WTC11 (cell line): ENCODE data around the gene NDE1. TPM values are rescaled to one million over a fixed set of nuclear protein-coding genes. Genes with fewer than 3 reads are reported as not detected.

ENCODE experiments used
- ATAC-seq: fragments of 200-7000 bp; cut with Tn5 transposase; 2 replicates; pipeline ENCODE4 v1.10.0; 2021; ENCODE audit warnings: mild to moderate bottlenecking, moderate library complexity
- CTCF ChIA-PET: fragments of 300-600 bp; sonication (Branson Sonifier 250); formaldehyde crosslinking; loops from one replicate; lab custom pipeline; 2021; ENCODE audit warnings: antibody characterized with exemption; lab: Charles Lee
- POLR2A ChIA-PET: fragments of 350-600 bp; sonication (Branson Sonifier 250); formaldehyde crosslinking; loops from one replicate; lab custom pipeline; 2021; ENCODE audit warnings: antibody characterized with exemption; lab: Charles Lee
- DNase-seq: peaks from one replicate; pipeline ENCODE4 v3.0.0; 2021; ENCODE audit warnings: low spot score
- H3K27ac Mint-ChIP-seq: 2 replicates; pipeline ENCODE4 v1.8.0; 2021; ENCODE audit warnings: mixed read lengths
- H3K27me3 Mint-ChIP-seq: 2 replicates; pipeline ENCODE4 v1.8.0; 2021; ENCODE audit warnings: low read depth, mild to moderate bottlenecking, moderate library complexity, mixed read lengths
- H3K36me3 Mint-ChIP-seq: 2 replicates; pipeline ENCODE4 v1.8.0; 2021; ENCODE audit warnings: mixed read lengths
- H3K4me1 Mint-ChIP-seq: 2 replicates; pipeline ENCODE4 v1.8.0; 2022; ENCODE audit warnings: mixed read lengths
- H3K4me3 Mint-ChIP-seq: 2 replicates; pipeline ENCODE4 v1.8.0; 2021; ENCODE audit warnings: mild to moderate bottlenecking, moderate library complexity, mixed read lengths
- H3K9me3 Mint-ChIP-seq: 2 replicates; pipeline ENCODE4 v1.8.0; 2021; ENCODE audit warnings: mixed read lengths
- ATF3 ChIP-seq: sonication (generic); formaldehyde crosslinking; conservative IDR thresholded peaks from 2 replicates; pipeline ENCODE4 v1.8.1; 2022; ENCODE audit warnings: mild to moderate bottlenecking, missing genetic modification reagents
- E2F5 ChIP-seq: sonication (generic); formaldehyde crosslinking; IDR thresholded peaks from 2 replicates; pipeline ENCODE4 v1.8.1; 2022; ENCODE audit warnings: mild to moderate bottlenecking, moderate library complexity, missing genetic modification reagents
- FOXJ3 ChIP-seq: sonication (generic); formaldehyde crosslinking; IDR thresholded peaks from 2 replicates; pipeline ENCODE4 v1.9.0; 2021; ENCODE audit warnings: missing genetic modification reagents, mild to moderate bottlenecking, borderline replicate concordance
- FOXK1 ChIP-seq: sonication (generic); formaldehyde crosslinking; IDR thresholded peaks from 2 replicates; pipeline ENCODE4 v1.8.0; 2022; ENCODE audit warnings: mild to moderate bottlenecking, moderate library complexity, missing genetic modification reagents
- FOXP4 ChIP-seq: sonication (generic); formaldehyde crosslinking; IDR thresholded peaks from 2 replicates; pipeline ENCODE4 v1.8.0; 2022; ENCODE audit warnings: mild to moderate bottlenecking, missing genetic modification reagents
- MYBL2 ChIP-seq: sonication (generic); formaldehyde crosslinking; IDR thresholded peaks from 2 replicates; pipeline ENCODE4 v1.8.1; 2023; ENCODE audit warnings: mild to moderate bottlenecking, moderate library complexity, missing genetic modification reagents
- NR2C2 ChIP-seq: sonication (generic); formaldehyde crosslinking; IDR thresholded peaks from 2 replicates; pipeline ENCODE4 v1.8.0; 2022; ENCODE audit warnings: mild to moderate bottlenecking, missing genetic modification reagents
- SMAD4 ChIP-seq: sonication (generic); formaldehyde crosslinking; IDR thresholded peaks from 2 replicates; pipeline ENCODE4 v1.8.0; 2022; ENCODE audit warnings: mild to moderate bottlenecking, missing genetic modification reagents
- SOX15 ChIP-seq: fragments of 250-450 bp; sonication (Bioruptor Pico); IDR thresholded peaks from 2 replicates; pipeline ENCODE4 v1.9.0; 2021; ENCODE audit warnings: mild to moderate bottlenecking
- SP1 ChIP-seq: sonication (generic); formaldehyde crosslinking; conservative IDR thresholded peaks from 2 replicates; pipeline ENCODE4 v1.8.1; 2022; ENCODE audit warnings: missing genetic modification reagents
- ZNF121 ChIP-seq: sonication (generic); formaldehyde crosslinking; IDR thresholded peaks from 2 replicates; pipeline ENCODE4 v1.8.0; 2023; ENCODE audit warnings: missing genetic modification reagents
- ZNF138 ChIP-seq: sonication (generic); formaldehyde crosslinking; conservative IDR thresholded peaks from 2 replicates; pipeline ENCODE4 v1.8.1; 2022; ENCODE audit warnings: mild to moderate bottlenecking, moderate library complexity, missing genetic modification reagents
- ZNF396 ChIP-seq: fragments of 250-450 bp; sonication (Bioruptor Pico); IDR thresholded peaks from 2 replicates; pipeline ENCODE4 v1.8.0; 2021; ENCODE audit warnings: mild to moderate bottlenecking, moderate library complexity, borderline replicate concordance
- ZNF425 ChIP-seq: fragments of 250-450 bp; sonication (Bioruptor Pico); conservative IDR thresholded peaks from 2 replicates; pipeline ENCODE4 v1.9.0; 2021; ENCODE audit warnings: mild to moderate bottlenecking
- total RNA-seq: library from RNA; stranded (reverse); gene quantifications from 3 replicates; pipeline ENCODE4 v1.2.3, GENCODE V29; 2021
- TF ChIP-seq, protein P1 (sequence below): sonication (generic); formaldehyde crosslinking; IDR thresholded peaks from 2 replicates; pipeline ENCODE4 v1.8.1; 2023; ENCODE audit warnings: mild to moderate bottlenecking, missing genetic modification reagents, moderate library complexity
- TF ChIP-seq, protein P2 (sequence below): fragments of 250-450 bp; sonication (Bioruptor Pico); IDR thresholded peaks from 2 replicates; pipeline ENCODE4 v1.9.0; 2021; ENCODE audit warnings: mild to moderate bottlenecking

The NDE1 gene
- total RNA-seq, 1 experiment from 2014 or later, result 39.4 TPM

GRCh38 chr16:15759070-15759469 is 109.0 kb downstream of the NDE1 start (continued):
- TF ChIP-seq E2F5 (CRISPR knock-in tag) (no peak), FOXJ3 (CRISPR knock-in tag) (no peak), ZNF121 (CRISPR knock-in tag) (no peak), FOXK1 (CRISPR knock-in tag) (no peak)

- Mint-ChIP-seq H3K27ac (no peak overlapping the region), H3K36me3 (no peaks in the 10 kb centered on the region), H3K9me3 (peaks cover 3% of the 10 kb centered on the region; the same call in 1 of the 2 replicates), H3K27me3 (peaks cover 7% of the 10 kb centered on the region), H3K4me1 (peaks cover 6% of the 10 kb centered on the region), H3K4me3 (no peak overlapping the region)
- POLR2A ChIA-PET, result no interaction called here
- DNase-seq (no peak), ATAC-seq (no peak)
- TF ChIP-seq SOX15 (CRISPR knock-in tag), result no peak
- TF ChIP-seq ZNF138 (CRISPR knock-in tag), result no peak
- TF ChIP-seq FOXK1 (CRISPR knock-in tag), result no peak
- no peak for TF ChIP-seq FOXP4 (CRISPR knock-in tag)
- TF ChIP-seq, protein P1, sequence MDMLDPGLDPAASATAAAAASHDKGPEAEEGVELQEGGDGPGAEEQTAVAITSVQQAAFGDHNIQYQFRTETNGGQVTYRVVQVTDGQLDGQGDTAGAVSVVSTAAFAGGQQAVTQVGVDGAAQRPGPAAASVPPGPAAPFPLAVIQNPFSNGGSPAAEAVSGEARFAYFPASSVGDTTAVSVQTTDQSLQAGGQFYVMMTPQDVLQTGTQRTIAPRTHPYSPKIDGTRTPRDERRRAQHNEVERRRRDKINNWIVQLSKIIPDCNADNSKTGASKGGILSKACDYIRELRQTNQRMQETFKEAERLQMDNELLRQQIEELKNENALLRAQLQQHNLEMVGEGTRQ (CRISPR knock-in tag), result no peak
- CTCF ChIA-PET, result interaction anchor here (1.7 to 2.0 kb wide), 2 partner anchors 15 to 115 kb away, joined by 3 to 5 read pairs; no protein-coding TSS in a partner anchor
Measured at GRCh38 chr16:15760129-15760528, 110.1 kb downstream of the NDE1 start.

DNA sequence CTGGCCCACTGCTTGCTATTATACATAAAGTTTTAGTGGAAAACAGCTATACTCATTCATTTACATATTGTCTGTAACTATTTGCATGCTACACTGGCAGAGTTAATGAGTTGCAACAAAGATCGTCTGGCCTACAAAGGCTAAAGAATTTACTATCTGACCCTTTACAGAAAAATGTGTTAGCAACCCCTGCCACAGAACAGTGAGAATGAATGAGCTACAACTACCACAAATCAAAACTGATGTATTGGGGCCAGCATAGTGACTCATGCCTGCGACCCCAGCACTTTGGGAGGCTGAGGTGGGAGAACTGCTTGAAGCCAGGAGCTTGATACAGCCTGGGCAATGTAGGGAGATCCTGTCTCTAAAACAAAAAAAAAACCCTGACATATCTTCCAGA is 114.1 kb downstream of the NDE1 start:
- ChIA-PET POLR2A (no interaction called here), CTCF (interaction anchor here (1.0 to 3.8 kb wide), 3 partner anchors 14 to 57 kb away, joined by 5 to 18 read pairs (median 6); no protein-coding TSS in a partner anchor)
- no peak overlapping the region for H3K27ac Mint-ChIP-seq
- H3K9me3 Mint-ChIP-seq, result peaks cover 3% of the 10 kb centered on the region; the same call in 1 of the 2 replicates
- no peak for ATAC-seq
- H3K4me3 Mint-ChIP-seq, result no peak overlapping the region
- no peaks in the 10 kb centered on the region for H3K36me3 Mint-ChIP-seq
- peaks cover 6% of the 10 kb centered on the region for H3K4me1 Mint-ChIP-seq
- no peaks in the 10 kb centered on the region for H3K27me3 Mint-ChIP-seq
- no peak for TF ChIP-seq SMAD4 (CRISPR knock-in tag)
- no peak for TF ChIP-seq FOXK1 (CRISPR knock-in tag)
- TF ChIP-seq NR2C2 (CRISPR knock-in tag), result no peak
- TF ChIP-seq SP1 (CRISPR knock-in tag), result no peak
- no peak for TF ChIP-seq ZNF425 (CRISPR knock-in tag)
- no peak for TF ChIP-seq ZNF396 (CRISPR knock-in tag)
- TF ChIP-seq ATF3 (CRISPR knock-in tag), result no peak
- no peak for DNase-seq

- ChIA-PET POLR2A (no interaction called here), CTCF (interaction anchor here (0.6 to 3.8 kb wide), 7 partner anchors 9 to 62 kb away, joined by 3 to 18 read pairs (median 5); no protein-coding TSS in a partner anchor)
- no peak for TF ChIP-seq MYBL2
- TF ChIP-seq, protein P2, sequence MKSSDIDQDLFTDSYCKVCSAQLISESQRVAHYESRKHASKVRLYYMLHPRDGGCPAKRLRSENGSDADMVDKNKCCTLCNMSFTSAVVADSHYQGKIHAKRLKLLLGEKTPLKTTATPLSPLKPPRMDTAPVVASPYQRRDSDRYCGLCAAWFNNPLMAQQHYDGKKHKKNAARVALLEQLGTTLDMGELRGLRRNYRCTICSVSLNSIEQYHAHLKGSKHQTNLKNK (CRISPR knock-in tag), result no peak
- no peaks in the 10 kb centered on the region for H3K27me3 Mint-ChIP-seq
- no peaks in the 10 kb centered on the region for H3K36me3 Mint-ChIP-seq
- no peak for DNase-seq
- no peak overlapping the region for H3K27ac Mint-ChIP-seq
- peaks cover 6% of the 10 kb centered on the region for H3K4me1 Mint-ChIP-seq
- no peak for ATAC-seq
- no peak overlapping the region for H3K4me3 Mint-ChIP-seq
- H3K9me3 Mint-ChIP-seq, result peaks cover 3% of the 10 kb centered on the region; the same call in 1 of the 2 replicates
Measured at GRCh38 chr16:15765116-15765515, 115.1 kb downstream of the NDE1 start.
